Duodenal mucosa (tissue), 2 donors: ENCODE data around the gene PDE11A.

ENCODE experiments used
- H3K27ac ChIP-seq: one replicate; pipeline ENCODE4 v1.7.0; 2013; ENCODE audit warnings: low read depth, low read length
- H3K27me3 ChIP-seq, 2 donors: one replicate each; pipeline ENCODE4 v1.7.0; 2013; ENCODE audit warnings: low read length in 2 of 2, control low read depth in 1 of 2; ENCODE audit not compliant: insufficient read depth in 2 of 2, control insufficient read depth in 1 of 2
- H3K36me3 ChIP-seq, 2 donors: one replicate each; pipeline ENCODE4 v1.7.0; 2013; ENCODE audit warnings: low read length in 2 of 2, control low read depth in 1 of 2; ENCODE audit not compliant: insufficient read depth in 2 of 2, control insufficient read depth in 1 of 2
- H3K4me1 ChIP-seq, 2 donors: one replicate each; pipeline ENCODE4 v1.7.0; 2013; ENCODE audit warnings: low read length in 2 of 2, control low read depth in 1 of 2; ENCODE audit not compliant: insufficient read depth in 2 of 2, control insufficient read depth in 1 of 2
- H3K4me3 ChIP-seq, 2 donors: one replicate each; pipeline ENCODE4 v1.7.0; 2013; ENCODE audit warnings: low read length in 2 of 2, low read depth in 1 of 2
- H3K9ac ChIP-seq, 2 donors: one replicate each; pipeline ENCODE4 v1.7.0; 2013; ENCODE audit warnings: low read length in 2 of 2, low read depth in 1 of 2
- H3K9me3 ChIP-seq, 2 donors: one replicate each; pipeline ENCODE4 v1.7.0; 2013; ENCODE audit warnings: low read length in 2 of 2, control low read depth in 1 of 2; ENCODE audit not compliant: control insufficient read depth in 1 of 2

Gene PDE11A

DNA sequence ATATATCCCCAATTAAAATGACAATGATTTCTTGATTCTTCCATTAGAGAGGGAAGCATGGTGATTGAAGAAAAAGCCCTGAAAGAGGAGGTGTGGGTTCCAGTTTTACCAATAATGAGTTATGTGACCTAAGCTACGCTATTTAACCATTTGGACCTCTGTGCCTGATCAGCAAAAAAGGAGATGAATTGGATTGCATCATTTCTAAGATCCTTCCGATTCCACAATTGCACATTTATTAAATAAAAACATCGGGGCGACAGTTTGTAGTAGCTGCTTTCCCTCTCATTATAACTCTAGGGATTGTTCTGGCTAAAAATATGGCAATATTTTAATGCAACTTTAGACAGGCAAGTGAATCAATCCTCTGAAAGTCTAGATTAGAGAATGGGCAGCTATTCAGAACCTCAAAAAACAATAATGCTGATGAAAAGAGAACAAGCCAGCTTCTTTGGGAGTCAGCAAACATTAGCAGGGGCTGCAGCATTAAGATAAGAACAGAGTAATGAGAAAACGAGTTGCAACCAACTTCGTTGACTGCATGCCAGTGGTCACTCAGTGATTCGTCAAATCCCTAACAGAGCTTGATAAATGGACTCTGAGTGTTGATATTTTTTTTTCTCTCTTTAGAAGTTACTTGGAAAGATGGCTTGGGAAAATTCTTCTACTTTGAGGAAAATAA is 378.8 kb downstream of the PDE11A start:
- Histone ChIP-seq H3K9ac (no peak overlapping the region), H3K9me3 (no peaks in the 10 kb centered on the region), H3K27me3 (no peaks in the 10 kb centered on the region), H3K27ac (no peak overlapping the region), H3K4me1 (peaks cover 2 to 16% of the 10 kb centered on the region in 2 donors), H3K4me3 (no peak overlapping the region), H3K36me3 (no peaks in the 10 kb centered on the region)

GRCh38 chr2:177692783-177693269 is 379.8 kb downstream of the PDE11A start:
- Histone ChIP-seq H3K9ac (no peak overlapping the region), H3K27ac (no peak overlapping the region), H3K27me3 (no peaks in the 10 kb centered on the region), H3K9me3 (no peaks in the 10 kb centered on the region), H3K36me3 (no peaks in the 10 kb centered on the region), H3K4me1 (peaks cover 6 to 22% of the 10 kb centered on the region in 2 donors), H3K4me3 (no peak overlapping the region)

GRCh38 chr2:177692042-177692782 is 380.4 kb downstream of the PDE11A start:
- Histone ChIP-seq H3K27me3 (no peaks in the 10 kb centered on the region), H3K36me3 (no peaks in the 10 kb centered on the region), H3K4me3 (no peak overlapping the region), H3K9ac (no peak overlapping the region), H3K4me1 (peaks cover 6 to 22% of the 10 kb centered on the region in 2 donors), H3K9me3 (no peaks in the 10 kb centered on the region), H3K27ac (no peak overlapping the region)

DNA sequence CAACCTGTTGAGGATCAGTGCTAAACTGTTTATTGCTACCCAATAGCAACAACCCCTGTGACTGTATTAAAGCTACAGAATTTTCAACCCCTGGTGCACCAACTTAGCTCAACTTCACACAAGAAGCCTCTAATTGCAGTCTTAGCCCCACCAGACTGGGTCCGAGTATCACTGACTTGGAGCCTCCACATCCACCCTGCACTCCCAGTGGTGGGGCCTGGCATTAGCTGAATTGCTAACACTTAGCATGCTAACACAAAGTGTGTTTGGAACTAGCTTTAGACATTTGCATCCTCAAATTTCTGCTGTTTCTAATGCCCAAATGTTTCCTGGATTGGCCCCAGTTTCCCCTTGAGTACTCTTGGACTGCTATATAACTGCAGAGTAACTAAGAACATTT is 381.4 kb downstream of the PDE11A start:
- no peaks in the 10 kb centered on the region for H3K36me3 ChIP-seq
- no peak overlapping the region for H3K4me3 ChIP-seq
- H3K9ac ChIP-seq, result no peak overlapping the region
- H3K27ac ChIP-seq, result no peak overlapping the region
- no peaks in the 10 kb centered on the region for H3K27me3 ChIP-seq
- H3K9me3 ChIP-seq, result no peaks in the 10 kb centered on the region
- H3K4me1 ChIP-seq, result peaks cover 6 to 22% of the 10 kb centered on the region in 2 donors

DNA sequence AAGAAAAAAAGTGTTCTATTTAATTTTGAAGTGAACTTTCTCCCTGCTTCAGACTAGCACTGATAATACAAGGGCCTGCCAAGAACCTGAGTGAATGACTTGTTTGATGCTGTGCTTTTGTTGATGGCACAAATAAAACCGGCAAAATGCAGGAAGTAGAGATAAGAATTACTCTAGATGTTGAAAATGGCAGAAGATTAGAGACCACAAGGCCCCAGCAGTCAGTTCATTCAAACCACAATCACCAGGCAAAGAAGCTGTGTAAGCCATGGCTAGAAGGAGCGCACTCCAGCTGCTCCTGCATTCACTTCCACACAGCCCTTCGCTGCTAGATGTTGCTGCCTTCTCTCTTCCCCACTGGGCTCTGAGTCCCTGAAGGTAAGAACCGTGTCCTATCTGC is 383.0 kb downstream of the PDE11A start:
- H3K4me1 ChIP-seq, result peaks cover 6 to 22% of the 10 kb centered on the region in 2 donors
- no peak overlapping the region for H3K9ac ChIP-seq

DNA sequence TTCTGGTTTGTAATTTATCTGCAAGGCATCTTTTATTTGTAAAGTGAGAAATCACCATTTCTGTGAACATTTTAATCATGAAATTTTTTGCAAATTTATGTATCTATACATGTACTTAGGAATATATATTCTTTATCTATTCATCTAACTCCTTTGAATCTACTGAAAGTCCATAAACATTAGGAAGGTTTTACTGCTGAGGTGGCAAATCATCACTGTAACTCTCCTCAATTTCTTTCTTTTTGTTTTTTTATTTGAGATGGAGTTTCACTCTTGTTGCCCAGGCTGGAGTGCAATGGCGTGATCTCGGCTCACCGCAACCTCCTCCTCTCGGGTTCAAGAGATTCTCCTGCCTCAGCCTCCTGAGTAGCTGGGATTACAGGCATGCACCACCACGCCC is 383.7 kb downstream of the PDE11A start:
- Histone ChIP-seq H3K27me3 (no peaks in the 10 kb centered on the region), H3K9me3 (no peaks in the 10 kb centered on the region), H3K36me3 (no peaks in the 10 kb centered on the region), H3K27ac (no peak overlapping the region), H3K9ac (no peak overlapping the region), H3K4me1 (peaks cover 6 to 22% of the 10 kb centered on the region in 2 donors), H3K4me3 (no peak overlapping the region)

More for the DNA sequence above, 383.0 kb downstream of the PDE11A start:
- H3K9me3 ChIP-seq, result no peaks in the 10 kb centered on the region
- no peaks in the 10 kb centered on the region for H3K36me3 ChIP-seq
- H3K27me3 ChIP-seq, result no peaks in the 10 kb centered on the region
- H3K27ac ChIP-seq, result no peak overlapping the region
- H3K4me3 ChIP-seq, result no peak overlapping the region

- no peaks in the 10 kb centered on the region for H3K9me3 ChIP-seq
- no peak overlapping the region for H3K4me3 ChIP-seq
- H3K9ac ChIP-seq, result no peak overlapping the region
- H3K27me3 ChIP-seq, result no peaks in the 10 kb centered on the region
- H3K27ac ChIP-seq, result no peak overlapping the region
- H3K4me1 ChIP-seq, result peaks cover 4 to 33% of the 10 kb centered on the region in 2 donors
- H3K36me3 ChIP-seq, result no peaks in the 10 kb centered on the region
These were observed 388.9 kb downstream of the PDE11A start for GRCh38 chr2:177683661-177684069.

DNA sequence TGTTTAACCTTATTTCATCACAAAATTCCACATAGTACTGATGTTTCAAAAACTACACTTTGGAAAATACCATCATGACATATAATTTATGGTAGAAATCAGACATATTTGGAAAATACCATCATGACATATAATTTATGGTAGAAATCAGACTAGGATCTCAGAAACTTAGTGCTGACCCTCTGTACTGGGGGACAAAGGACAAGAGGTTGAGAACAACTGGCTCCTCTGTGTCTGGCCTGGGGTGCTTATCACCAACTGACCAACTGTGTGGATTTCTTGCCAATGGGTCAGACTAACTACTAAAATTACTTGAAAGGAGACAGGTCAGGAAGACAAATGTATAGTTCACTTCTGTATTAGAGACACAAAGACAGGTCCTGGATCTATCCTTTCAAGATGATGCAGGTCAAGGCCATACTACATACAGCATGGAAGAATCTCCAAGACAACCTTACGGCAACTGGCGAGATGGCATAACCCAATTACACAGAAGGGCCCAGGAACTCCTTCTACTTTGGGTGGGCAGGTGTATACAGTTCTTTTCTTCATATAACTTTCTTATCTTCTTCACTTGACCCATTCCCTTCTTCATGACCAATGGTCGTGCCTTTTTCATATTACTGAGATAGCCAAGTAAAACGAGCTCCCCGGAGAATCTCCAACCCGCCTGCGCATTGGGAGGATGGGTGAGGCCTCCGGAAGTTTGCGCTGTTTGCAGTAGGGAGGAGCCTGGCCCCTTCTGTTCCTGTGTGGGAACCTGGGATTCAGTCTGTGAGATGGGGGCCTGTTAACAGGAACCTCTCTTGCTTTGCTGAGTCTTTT is 389.5 kb downstream of the PDE11A start:
- no peaks in the 10 kb centered on the region for H3K27me3 ChIP-seq
- peaks cover 2 to 30% of the 10 kb centered on the region in 2 donors for H3K4me1 ChIP-seq
- H3K27ac ChIP-seq, result no peak overlapping the region
- no peak overlapping the region for H3K4me3 ChIP-seq
- H3K9ac ChIP-seq, result no peak overlapping the region
- no peaks in the 10 kb centered on the region for H3K9me3 ChIP-seq
- no peaks in the 10 kb centered on the region for H3K36me3 ChIP-seq

- Histone ChIP-seq H3K27ac (no peak overlapping the region), H3K36me3 (no peaks in the 10 kb centered on the region), H3K9ac (no peak overlapping the region), H3K27me3 (no peaks in the 10 kb centered on the region), H3K4me3 (no peak overlapping the region), H3K9me3 (no peaks in the 10 kb centered on the region), H3K4me1 (peaks cover 0 to 28% of the 10 kb centered on the region in 2 donors)
These were observed 390.6 kb downstream of the PDE11A start for GRCh38 chr2:177682006-177682405.
